CD4-positive, CD25-positive, alpha-beta regulatory T cell (primary cell): ENCODE data around the gene THAP4. TPM values are rescaled to one million over a fixed set of nuclear protein-coding genes. Genes with fewer than 3 reads are reported as not detected.

ENCODE experiments used
- ATAC-seq, 2 donors: fragments of 150-1000 bp; cut with Tn5 transposase; one replicate each; pipeline ENCODE4 v1.10.0; 2021; ENCODE audit warnings: low read depth in 2 of 2, moderate number of reproducible peaks in 2 of 2, moderate library complexity in 1 of 2
- DNase-seq, 3 donors: peaks; one replicate each; pipeline versions ENCODE4 v3.0.0 to v3.0.0-alpha.2; 2012 to 2022; ENCODE audit warnings: mixed read lengths in 1 of 3
- H3K27ac ChIP-seq: one replicate; pipeline ENCODE4 v1.7.0; 2013; ENCODE audit warnings: mild to moderate bottlenecking, low read length; ENCODE audit not compliant: insufficient read depth, poor library complexity, severe bottlenecking
- H3K27me3 ChIP-seq: one replicate; pipeline ENCODE4 v1.7.0; 2013; ENCODE audit warnings: low read length; ENCODE audit not compliant: control insufficient read depth, insufficient read depth
- H3K36me3 ChIP-seq: one replicate; pipeline ENCODE4 v1.7.0; 2013; ENCODE audit warnings: mild to moderate bottlenecking, low read length, moderate library complexity; ENCODE audit not compliant: control insufficient read depth, insufficient read depth
- H3K4me1 ChIP-seq: 2 replicates; pipeline ENCODE4 v1.7.0; 2013; ENCODE audit warnings: mild to moderate bottlenecking, low read length; ENCODE audit not compliant: insufficient read depth, control insufficient read depth, poor library complexity, severe bottlenecking
- H3K4me3 ChIP-seq: one replicate; pipeline ENCODE4 v1.7.0; 2013; ENCODE audit warnings: low read depth, mild to moderate bottlenecking, low read length, moderate library complexity
- H3K9me3 ChIP-seq, 2 experiments: 1 replicate in 1 of 2; 2 replicates in 1 of 2; pipeline ENCODE4 v1.7.0; 2013; ENCODE audit warnings: low read length in 2 of 2, mild to moderate bottlenecking in 1 of 2, moderate library complexity in 1 of 2; ENCODE audit not compliant: control insufficient read depth in 2 of 2
- H3K27ac Mint-ChIP-seq, 3 donors: one replicate each; pipeline ENCODE4 v1.8.0; 2020 to 2022; ENCODE audit warnings: mild to moderate bottlenecking in 3 of 3, mixed read lengths in 3 of 3, moderate library complexity in 2 of 3
- H3K27me3 Mint-ChIP-seq: one replicate; pipeline ENCODE4 v1.8.0; 2022; ENCODE audit warnings: mild to moderate bottlenecking, mixed read lengths
- H3K36me3 Mint-ChIP-seq: one replicate; pipeline ENCODE4 v1.8.0; 2020; ENCODE audit warnings: mixed read lengths
- H3K4me1 Mint-ChIP-seq, 4 donors: one replicate each; pipeline ENCODE4 v1.8.0; 2020 to 2022; ENCODE audit warnings: mixed read lengths in 4 of 4, mild to moderate bottlenecking in 1 of 4
- H3K4me3 Mint-ChIP-seq, 4 donors: one replicate each; pipeline ENCODE4 v1.8.0; 2020 to 2022; ENCODE audit warnings: mild to moderate bottlenecking in 4 of 4, mixed read lengths in 4 of 4, moderate library complexity in 3 of 4
- H3K9me3 Mint-ChIP-seq, 7 donors: one replicate each; pipeline ENCODE4 v1.8.0; 2020 to 2022; ENCODE audit warnings: mixed read lengths in 7 of 7, mild to moderate bottlenecking in 3 of 7, moderate library complexity in 2 of 7
- polyA plus RNA-seq, 4 donors: library from polyadenylated mRNA; unstranded; fragments of 300-500 nt; fragmentation: Illumina TruSeq; gene quantifications; one replicate each; pipeline ENCODE4 v1.2.3, GENCODE V29; 2021
- total RNA-seq: library from RNA; stranded (reverse); gene quantifications from one replicate; pipeline ENCODE4 v1.2.3, GENCODE V29; 2022

THAP4 gene
- total and polyA plus RNA-seq, 5 donors from 2014 or later, result 37.5 to 47.8 (median 40.0) TPM

DNA sequence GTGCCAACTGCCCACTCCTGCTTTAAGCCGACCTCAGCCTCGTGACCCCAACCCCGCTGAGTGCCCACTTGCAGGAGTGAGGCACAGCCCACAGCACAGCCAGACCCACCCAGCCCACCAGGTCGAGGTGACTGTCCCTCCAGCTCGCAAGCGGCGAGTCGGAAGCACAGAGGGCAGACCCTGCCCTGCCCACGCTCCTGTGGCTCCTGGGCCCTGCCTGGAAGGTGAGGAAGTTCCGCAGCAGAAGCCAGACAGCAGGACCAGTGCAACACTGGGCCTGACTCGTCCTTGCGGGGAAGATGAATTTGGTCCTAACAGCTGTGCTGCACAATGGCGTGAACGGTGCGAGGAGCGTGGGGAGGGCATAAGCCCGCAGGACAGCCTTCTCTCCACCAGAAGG lies 39.7 kb upstream of the THAP4 start:
- no peak overlapping the region for H3K4me3 ChIP-seq
- peaks cover 0 to 5% (median 0%) of the 10 kb centered on the region in 4 donors for H3K4me1 Mint-ChIP-seq
- peaks cover 11% of the 10 kb centered on the region for H3K36me3 Mint-ChIP-seq
- DNase-seq (no peak), ATAC-seq (no peak)
- H3K27me3 Mint-ChIP-seq, result no peaks in the 10 kb centered on the region
- no peak overlapping the region for H3K4me3 Mint-ChIP-seq
- H3K27me3 ChIP-seq, result no peaks in the 10 kb centered on the region
- H3K9me3 Mint-ChIP-seq, result no peaks in the 10 kb centered on the region
- no peak overlapping the region for H3K27ac Mint-ChIP-seq
- H3K27ac ChIP-seq, result no peak overlapping the region
- H3K36me3 ChIP-seq, result peaks cover 40% of the 10 kb centered on the region
- H3K9me3 ChIP-seq, result no peaks in the 10 kb centered on the region
- H3K4me1 ChIP-seq, result no peaks in the 10 kb centered on the region

DNA sequence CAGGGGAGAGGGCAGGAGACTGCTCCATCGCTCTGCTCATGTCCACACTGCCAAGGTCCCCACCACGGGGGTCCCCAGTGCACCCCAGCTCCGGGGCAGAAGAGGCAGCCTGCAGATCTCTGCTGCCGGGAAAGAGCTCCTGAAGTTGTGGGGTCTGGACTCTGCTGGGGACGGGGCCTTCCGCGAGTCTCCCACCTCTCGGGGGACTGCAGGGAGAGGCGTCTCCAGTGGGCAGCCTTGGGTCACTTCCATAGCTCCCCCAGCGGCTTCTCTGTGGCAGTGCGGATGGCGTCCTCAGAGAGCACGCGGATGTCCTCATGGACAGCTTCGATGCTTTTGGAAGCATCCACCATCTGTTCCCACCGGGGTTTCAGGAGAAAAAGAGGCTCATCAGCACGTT lies 38.9 kb upstream of the THAP4 start:
- Histone ChIP-seq H3K27me3 (no peaks in the 10 kb centered on the region), H3K27ac (no peak overlapping the region), H3K4me1 (no peaks in the 10 kb centered on the region), H3K4me3 (no peak overlapping the region), H3K36me3 (peaks cover 33% of the 10 kb centered on the region), H3K9me3 (no peaks in the 10 kb centered on the region)
- no peaks in the 10 kb centered on the region for H3K9me3 Mint-ChIP-seq
- H3K36me3 Mint-ChIP-seq, result peaks cover 7% of the 10 kb centered on the region
- ATAC-seq (no peak), DNase-seq (no peak)
- no peak overlapping the region for H3K27ac Mint-ChIP-seq
- no peak overlapping the region for H3K4me3 Mint-ChIP-seq
- peaks cover 0 to 5% (median 0%) of the 10 kb centered on the region in 4 donors for H3K4me1 Mint-ChIP-seq
- H3K27me3 Mint-ChIP-seq, result no peaks in the 10 kb centered on the region

DNA sequence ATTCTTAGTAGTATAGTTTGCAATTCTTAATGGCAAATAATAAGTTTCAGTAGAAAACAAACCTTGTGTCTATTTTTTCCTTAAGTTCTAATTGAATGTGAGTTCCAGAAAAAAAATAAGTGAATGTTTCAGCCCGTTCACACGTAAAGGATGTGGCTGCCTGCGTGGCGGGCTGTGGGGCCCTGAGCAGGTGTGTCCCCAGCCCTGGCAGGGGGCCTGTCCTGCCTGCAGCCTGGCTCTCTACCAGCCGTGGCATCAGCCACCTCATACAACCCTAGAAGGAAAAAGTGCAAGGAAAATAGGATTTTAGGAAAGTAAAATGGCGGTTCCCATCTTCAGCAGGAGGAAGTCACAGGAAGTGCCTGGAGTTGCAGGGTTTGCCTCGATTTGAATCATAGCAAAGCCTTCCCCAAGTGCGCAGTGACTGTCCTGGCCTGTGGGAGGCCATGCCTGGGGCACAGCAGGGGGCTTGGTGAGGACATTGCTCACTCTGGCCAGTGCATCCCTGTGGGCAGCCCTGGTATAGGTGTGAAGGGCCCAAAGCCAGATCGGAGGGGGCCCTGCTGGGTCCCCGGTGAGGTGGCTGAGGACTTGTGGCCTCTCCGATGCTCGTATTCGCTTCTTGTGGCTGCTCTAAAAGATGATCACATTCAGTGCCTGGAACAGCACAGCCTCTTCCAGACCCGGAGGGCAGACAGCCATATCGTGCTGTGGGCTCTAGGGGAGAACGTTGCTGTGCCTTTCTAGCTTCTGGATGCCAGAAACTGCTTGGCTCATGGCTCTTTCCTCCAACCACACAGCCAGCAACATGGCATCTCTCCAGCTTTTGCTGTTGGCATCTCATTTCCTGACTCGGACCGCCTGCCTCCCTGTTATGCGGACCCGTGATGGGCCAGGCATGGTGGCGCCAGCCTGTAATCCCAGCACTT lies 37.1 kb upstream of the THAP4 start:
- H3K4me3 Mint-ChIP-seq, result no peak overlapping the region
- no peak overlapping the region for H3K4me3 ChIP-seq
- H3K9me3 Mint-ChIP-seq, result no peaks in the 10 kb centered on the region
- H3K36me3 ChIP-seq, result peaks cover 25% of the 10 kb centered on the region
- peaks cover 1% of the 10 kb centered on the region for H3K36me3 Mint-ChIP-seq
- peaks cover 0 to 2% (median 0%) of the 10 kb centered on the region in 4 donors for H3K4me1 Mint-ChIP-seq
- no peak for ATAC-seq
- H3K27ac Mint-ChIP-seq, result peak overlapping the region in 1 of 3 donors; percentile 67
- H3K27me3 Mint-ChIP-seq, result no peaks in the 10 kb centered on the region
- H3K9me3 ChIP-seq, result no peaks in the 10 kb centered on the region
- H3K4me1 ChIP-seq, result no peaks in the 10 kb centered on the region
- DNase-seq, result no peak
- no peak overlapping the region for H3K27ac ChIP-seq
- H3K27me3 ChIP-seq, result no peaks in the 10 kb centered on the region

DNA sequence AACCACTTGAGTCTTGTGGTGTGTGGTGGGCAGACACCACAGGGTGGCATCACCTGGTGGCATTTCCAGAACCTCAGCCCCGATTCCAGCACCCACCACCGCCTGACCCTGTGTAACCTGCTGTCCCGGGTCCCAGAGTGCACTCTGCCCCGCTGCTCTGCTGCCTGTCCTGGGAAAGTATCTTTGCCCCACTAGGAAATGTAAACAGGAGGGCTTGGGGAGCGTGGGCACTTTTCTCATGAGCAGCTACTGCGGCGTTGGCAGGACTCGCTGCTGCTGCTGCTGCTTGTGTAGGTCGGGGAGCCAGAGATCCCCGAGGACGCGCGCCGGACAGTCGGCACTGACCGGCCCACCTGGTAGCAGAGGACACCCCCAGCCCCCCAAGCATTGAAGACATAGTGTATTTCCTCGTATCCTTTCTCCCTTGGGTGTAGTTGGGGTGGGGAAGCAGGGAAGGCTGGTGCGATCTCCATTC lies 36.3 kb upstream of the THAP4 start:
- Histone ChIP-seq H3K27ac (no peak overlapping the region), H3K4me3 (no peak overlapping the region), H3K36me3 (peaks cover 28% of the 10 kb centered on the region), H3K9me3 (no peaks in the 10 kb centered on the region), H3K4me1 (no peaks in the 10 kb centered on the region), H3K27me3 (no peaks in the 10 kb centered on the region)
- H3K36me3 Mint-ChIP-seq, result no peaks in the 10 kb centered on the region
- ATAC-seq (no peak), DNase-seq (no peak)
- H3K4me3 Mint-ChIP-seq, result peak overlapping the region in 1 of 4 donors; percentile 44
- no peaks in the 10 kb centered on the region for H3K9me3 Mint-ChIP-seq
- H3K4me1 Mint-ChIP-seq, result peaks cover 0 to 2% (median 0%) of the 10 kb centered on the region in 4 donors
- no peaks in the 10 kb centered on the region for H3K27me3 Mint-ChIP-seq
- peak overlapping the region in 1 of 3 donors; percentile 67 for H3K27ac Mint-ChIP-seq

DNA sequence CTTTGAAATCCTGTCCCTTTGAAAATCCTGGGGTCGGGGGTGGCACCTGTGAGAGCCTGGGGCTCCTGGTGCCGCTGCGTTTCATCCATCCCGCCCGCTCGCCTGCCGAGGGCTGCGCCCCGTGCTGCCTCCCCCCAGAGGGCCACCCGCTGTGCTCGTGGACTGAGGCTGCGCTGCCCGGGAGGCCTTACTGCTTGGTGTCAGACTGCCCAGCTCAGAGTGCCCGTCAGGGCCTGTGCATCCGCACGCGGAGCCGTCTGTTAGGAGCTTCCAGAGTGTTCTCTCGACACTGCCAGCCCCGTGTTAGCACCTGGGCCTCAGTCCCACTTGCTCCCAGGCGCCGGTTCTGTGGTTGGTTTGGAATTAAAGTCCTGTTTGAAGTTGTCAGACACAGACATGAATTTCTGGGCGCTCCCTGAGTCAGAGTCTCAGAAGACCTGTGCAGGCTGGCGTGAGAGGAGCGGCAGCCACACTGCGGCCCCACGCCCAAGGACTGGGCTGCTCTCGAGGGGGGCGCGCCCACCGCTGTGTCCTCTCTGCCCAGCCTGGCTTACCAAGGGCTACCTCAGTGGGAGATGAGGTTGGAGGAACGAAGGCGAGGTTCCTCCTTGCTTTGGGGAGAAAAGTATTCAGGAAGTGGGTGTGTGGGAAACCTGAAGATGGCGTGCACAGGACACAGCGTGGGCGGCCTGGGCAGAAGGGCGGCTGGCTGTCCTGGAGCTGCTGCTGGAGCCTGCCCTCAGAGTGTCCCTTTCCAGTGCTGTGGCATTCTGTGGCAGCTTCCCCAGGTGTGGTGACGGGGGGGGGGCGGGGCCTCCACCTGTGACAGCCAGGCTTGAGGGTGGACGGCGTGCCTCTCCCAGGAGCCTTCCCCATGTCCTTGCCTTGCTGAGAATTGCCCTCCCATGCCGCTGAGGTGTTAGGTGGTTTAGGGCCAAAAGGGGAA lies 35.6 kb upstream of the THAP4 start:
- no peak for ATAC-seq
- DNase-seq, result no peak
- Mint-ChIP-seq H3K36me3 (no peaks in the 10 kb centered on the region), H3K9me3 (no peaks in the 10 kb centered on the region), H3K4me3 (no peak overlapping the region), H3K27me3 (no peaks in the 10 kb centered on the region), H3K27ac (no peak overlapping the region), H3K4me1 (peaks cover 0 to 2% (median 0%) of the 10 kb centered on the region in 4 donors)
- Histone ChIP-seq H3K36me3 (peaks cover 27% of the 10 kb centered on the region), H3K4me3 (no peak overlapping the region), H3K27ac (no peak overlapping the region), H3K4me1 (no peaks in the 10 kb centered on the region), H3K9me3 (no peaks in the 10 kb centered on the region), H3K27me3 (no peaks in the 10 kb centered on the region)

DNA sequence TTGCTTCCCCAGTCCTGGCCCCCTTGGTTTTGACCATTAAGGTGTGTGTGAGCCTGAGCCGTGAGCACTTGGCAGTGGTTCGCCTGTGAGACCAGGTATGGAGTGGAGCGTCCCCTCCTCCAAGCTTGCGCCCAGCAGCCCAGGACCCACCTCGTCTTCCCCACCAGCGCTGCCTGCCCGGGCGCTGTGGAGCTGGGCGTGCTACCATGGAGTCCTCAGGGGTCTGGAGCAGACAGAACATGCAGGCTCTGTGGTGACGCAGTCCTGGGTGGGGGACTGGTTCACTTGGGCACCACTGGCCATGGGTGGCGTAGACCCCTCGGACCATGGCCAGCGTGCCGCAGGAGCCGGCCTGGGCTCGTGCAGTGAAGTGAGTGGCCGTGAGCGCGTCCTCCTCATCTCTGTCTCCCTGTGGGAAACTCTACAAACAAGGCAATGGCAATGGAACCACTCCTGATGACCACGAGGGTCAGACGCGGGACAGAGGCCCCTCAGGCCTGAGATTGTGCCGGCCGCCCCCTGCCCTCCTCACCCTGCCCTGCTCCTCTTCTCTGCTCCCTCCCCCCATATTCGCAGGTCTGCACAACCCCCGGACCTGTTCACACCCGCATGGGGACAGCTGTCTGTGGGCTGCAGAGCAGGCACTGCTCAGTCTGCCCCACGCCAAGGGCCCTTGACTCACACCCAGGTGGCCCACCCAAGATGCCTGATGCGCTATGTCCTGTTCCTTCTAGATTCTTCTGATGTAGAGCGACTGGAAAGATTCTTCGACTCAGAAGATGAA lies 34.7 kb upstream of the THAP4 start:
- no peak for DNase-seq
- H3K4me3 ChIP-seq, result no peak overlapping the region
- no peak overlapping the region for H3K27ac ChIP-seq
- Mint-ChIP-seq H3K27me3 (no peaks in the 10 kb centered on the region), H3K27ac (no peak overlapping the region), H3K9me3 (no peaks in the 10 kb centered on the region), H3K4me3 (no peak overlapping the region), H3K4me1 (peaks cover 0 to 2% (median 0%) of the 10 kb centered on the region in 4 donors), H3K36me3 (peaks cover 3% of the 10 kb centered on the region)
- no peaks in the 10 kb centered on the region for H3K4me1 ChIP-seq
- peaks cover 26% of the 10 kb centered on the region for H3K36me3 ChIP-seq
- ATAC-seq, result no peak
- no peaks in the 10 kb centered on the region for H3K9me3 ChIP-seq
- no peaks in the 10 kb centered on the region for H3K27me3 ChIP-seq
